GM23338 (cell line): ENCODE results near the gene NFKBIZ. TPM values are rescaled to one million over a fixed set of nuclear protein-coding genes. Genes with fewer than 3 reads are reported as not detected.

Experiments
- ATAC-seq: fragments of 200-7000 bp; cut with Tn5 transposase; 3 replicates; pipeline ENCODE4 v1.9.1; 2020
- DNase-seq: peaks from one replicate; pipeline ENCODE4 v3.0.0-alpha.2; 2015; ENCODE audit warnings: low spot score
- H2AFZ ChIP-seq: fragments of 200-600 bp; sonication (generic); 2 replicates; pipeline ENCODE4 v1.8.0; 2016; ENCODE audit warnings: antibody characterized with exemption, mild to moderate bottlenecking, moderate library complexity
- H3F3A ChIP-seq: fragments of 200-600 bp; sonication (generic); replicated peaks from 2 replicates; pipeline ENCODE4 v1.8.0; 2017; ENCODE audit warnings: antibody characterized with exemption, mixed run types, low read depth
- H3K27ac ChIP-seq: fragments of 200-600 bp; sonication (generic); 2 replicates; pipeline ENCODE4 v1.6.1; 2016; ENCODE audit warnings: low read depth
- H3K27me3 ChIP-seq: fragments of 200-600 bp; sonication (generic); 2 replicates; pipeline ENCODE4 v1.8.0; 2016; ENCODE audit warnings: mild to moderate bottlenecking, mixed run types, moderate library complexity; ENCODE audit not compliant: insufficient read depth
- H3K36me3 ChIP-seq: fragments of 200-600 bp; sonication (generic); 2 replicates; pipeline ENCODE4 v1.8.0; 2016; ENCODE audit warnings: mild to moderate bottlenecking; ENCODE audit not compliant: insufficient read depth
- H3K4me1 ChIP-seq: fragments of 200-600 bp; sonication (generic); 2 replicates; pipeline ENCODE4 v1.8.0; 2016; ENCODE audit warnings: mild to moderate bottlenecking, moderate library complexity; ENCODE audit not compliant: insufficient read depth
- H3K4me2 ChIP-seq: fragments of 200-600 bp; sonication (generic); 2 replicates; pipeline ENCODE4 v1.7.1; 2017; ENCODE audit warnings: mixed run types
- H3K4me3 ChIP-seq: fragments of 200-600 bp; sonication (generic); 2 replicates; pipeline ENCODE4 v1.6.1; 2016; ENCODE audit warnings: mixed run types
- H3K79me2 ChIP-seq: fragments of 200-600 bp; sonication (generic); replicated peaks from 2 replicates; pipeline ENCODE4 v1.8.0; 2017; ENCODE audit warnings: mild to moderate bottlenecking; ENCODE audit not compliant: insufficient read depth
- H3K9me2 ChIP-seq: fragments of 200-600 bp; sonication (generic); 2 replicates; pipeline ENCODE4 v1.8.0; 2017; ENCODE audit not compliant: insufficient read depth
- H4K20me1 ChIP-seq: fragments of 200-600 bp; sonication (generic); replicated peaks from 2 replicates; pipeline ENCODE4 v1.8.0; 2017; ENCODE audit warnings: mild to moderate bottlenecking; ENCODE audit not compliant: insufficient read depth
- H3K27ac Mint-ChIP-seq: 2 replicates; pipeline ENCODE4 v1.8.0; 2020; ENCODE audit warnings: inconsistent platforms, mild to moderate bottlenecking, moderate library complexity, mixed read lengths
- H3K27me3 Mint-ChIP-seq: 3 replicates; pipeline ENCODE4 v1.8.0; 2022; ENCODE audit warnings: low read depth, mild to moderate bottlenecking, moderate library complexity, mixed read lengths, inconsistent platforms; ENCODE audit not compliant: insufficient read depth, poor library complexity
- H3K36me3 Mint-ChIP-seq: 3 replicates; pipeline ENCODE4 v1.8.0; 2021; ENCODE audit warnings: low read depth, mild to moderate bottlenecking, inconsistent platforms, moderate library complexity, mixed read lengths
- H3K4me1 Mint-ChIP-seq: 3 replicates; pipeline ENCODE4 v1.8.0; 2020; ENCODE audit warnings: mild to moderate bottlenecking, inconsistent platforms, mixed read lengths
- H3K4me3 Mint-ChIP-seq: 3 replicates; pipeline ENCODE4 v1.8.0; 2021; ENCODE audit warnings: moderate library complexity, mild to moderate bottlenecking, inconsistent platforms, mixed read lengths
- H3K9me3 Mint-ChIP-seq: 3 replicates; pipeline ENCODE4 v1.8.0; 2020; ENCODE audit warnings: moderate library complexity, mild to moderate bottlenecking, inconsistent platforms, mixed read lengths
- CREB1 ChIP-seq: fragments of 250-450 bp; sonication (Bioruptor Pico); IDR thresholded peaks from 2 replicates; pipeline ENCODE4 v1.5.0; 2020; ENCODE audit warnings: low read depth, mild to moderate bottlenecking, moderate library complexity
- CTCF ChIP-seq, 2 experiments: fragments of 200-600 bp in 1 of 2; sonication (generic) in 1 of 2; conservative IDR thresholded peaks; 2 replicates each; pipeline versions ENCODE4 v1.5.1 to v1.6.1; 2016 to 2017; ENCODE audit warnings: antibody characterized with exemption in 2 of 2, low read depth in 2 of 2, mild to moderate bottlenecking in 2 of 2, moderate library complexity in 1 of 2
- JUNB ChIP-seq: IDR thresholded peaks from one replicate; pipeline ENCODE4 v1.6.1; 2016; ENCODE audit warnings: antibody characterized with exemption; ENCODE audit not compliant: unreplicated experiment
- NANOG ChIP-seq: IDR thresholded peaks from 2 replicates; pipeline ENCODE4 v1.6.1; 2016; ENCODE audit warnings: antibody characterized with exemption, borderline replicate concordance
- POLR2AphosphoS5 ChIP-seq: IDR thresholded peaks from 2 replicates; pipeline ENCODE4 v1.6.1; 2016; ENCODE audit warnings: antibody characterized with exemption, low read depth
- REST ChIP-seq: IDR thresholded peaks from one replicate; pipeline ENCODE4 v1.6.1; 2018; ENCODE audit warnings: antibody characterized with exemption; ENCODE audit not compliant: unreplicated experiment
- STAT1 ChIP-seq: IDR thresholded peaks from one replicate; pipeline ENCODE4 v1.6.1; 2016; ENCODE audit warnings: antibody characterized with exemption; ENCODE audit not compliant: unreplicated experiment
- ZNF331 ChIP-seq: fragments of 250-450 bp; sonication (Bioruptor Pico); IDR thresholded peaks from 2 replicates; pipeline ENCODE4 v1.5.0; 2020; ENCODE audit warnings: low read depth, mild to moderate bottlenecking, moderate library complexity
- polyA plus RNA-seq: library from polyadenylated mRNA; unstranded; fragments of >200 nt; fragmentation: Nextera tagmentation; extraction: Ambion mirVana; gene quantifications from 2 replicates; pipeline ENCODE4 v1.2.1, GENCODE V29; 2016
- total RNA-seq: library from RNA; depleted of rRNA; stranded (reverse); fragments of >200 nt; shearing (Covaris generic); gene quantifications from 2 replicates; pipeline ENCODE4 v1.2.3, GENCODE V29; 2014

The NFKBIZ gene
- total and polyA plus RNA-seq, 2 experiments from 2014 or later: 14.1 to 18.2 TPM

- peaks cover 15% of the 10 kb centered on the region; the same call in 1 of the 2 replicates for H4K20me1 ChIP-seq
Measured at GRCh38 chr3:101861789-101862415, 12.6 kb downstream of the NFKBIZ start.

More at GRCh38 chr3:101861789-101862415, 12.6 kb downstream of the NFKBIZ start:
- no peaks in the 10 kb centered on the region for H3K27me3 ChIP-seq
- H3K36me3 Mint-ChIP-seq: peaks cover 44% of the 10 kb centered on the region
- peaks cover 4% of the 10 kb centered on the region; the same call in 2 of the 3 replicates for H3K4me1 Mint-ChIP-seq
- ATAC-seq: no peak
- H3K9me3 Mint-ChIP-seq: no peaks in the 10 kb centered on the region
- no peak overlapping the region for H3K4me3 Mint-ChIP-seq
- H3K36me3 ChIP-seq: peaks cover 28% of the 10 kb centered on the region
- H3K9me2 ChIP-seq: no peaks in the 10 kb centered on the region
- H3K4me2 ChIP-seq: no peak overlapping the region
- H3K4me1 ChIP-seq: no peaks in the 10 kb centered on the region
- TF ChIP-seq CTCF (conservative IDR thresholded peaks at IDR 0.05; ENCODE audit: low read depth in 2 of 2) (no peak), POLR2AphosphoS5 (no peak), CREB1 (no peak), STAT1 (no peak), REST (no peak), ZNF331 (CRISPR knock-in tag) (no peak), JUNB (no peak), NANOG (no peak)
- no peak overlapping the region for H2AFZ ChIP-seq
- 0 out of 2 replicates have a peak overlapping the region, but pooled peaks have one; percentile 20 for H3K27ac ChIP-seq
- no peak overlapping the region for H3K27ac Mint-ChIP-seq
- H3K79me2 ChIP-seq: no peaks in the 10 kb centered on the region
- H3F3A ChIP-seq: peaks cover 3% of the 10 kb centered on the region; the same call in 1 of the 2 replicates
- H3K4me3 ChIP-seq: no peak overlapping the region
- H3K27me3 Mint-ChIP-seq: peaks cover 2% of the 10 kb centered on the region
- no peak for DNase-seq
